ENCODE results near the gene BCL2. TPM values are rescaled to one million over a fixed set of nuclear protein-coding genes. Genes with fewer than 3 reads are reported as not detected.

The BCL2 gene
- total and polyA plus RNA-seq, 4 donors, result 2.6 to 25.4 (median 14.0) TPM

DNA sequence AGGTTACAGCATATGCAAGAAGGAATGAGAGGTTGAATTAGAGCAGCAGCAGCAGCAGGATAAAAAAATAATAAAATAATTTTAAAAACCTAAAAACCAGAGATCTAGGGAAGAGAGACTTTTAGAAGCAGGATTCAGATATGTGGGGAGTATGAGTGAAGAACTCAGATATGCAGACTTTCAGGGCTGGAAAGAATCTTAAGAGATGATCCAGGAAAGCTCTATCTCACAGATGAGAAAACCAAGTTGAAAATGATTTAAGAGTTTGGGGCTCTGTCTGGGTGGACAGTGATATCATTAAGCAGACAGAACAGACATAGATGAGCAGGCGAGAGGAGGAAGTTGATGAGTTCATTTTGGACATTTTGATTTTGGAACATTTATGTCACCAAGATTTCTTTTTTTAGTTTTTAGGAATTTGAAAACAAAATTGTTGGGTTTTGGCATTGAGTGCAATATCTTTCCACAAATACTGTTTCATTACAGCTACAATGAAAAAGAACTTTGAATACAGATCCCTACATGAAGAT is 31.8 kb downstream of the BCL2 start:
- Histone ChIP-seq H3K27ac (ENCODE audit: low read depth in 1 of 2, low read length in 2 of 2) (no peak overlapping the region), H3K27me3 (ENCODE audit: control insufficient read depth in 1 of 2, insufficient read depth in 2 of 2, low read length in 1 of 2) (no peaks in the 10 kb centered on the region), H3K4me1 (ENCODE audit: control insufficient read depth in 1 of 2, insufficient read depth in 2 of 2, low read length in 2 of 2) (peaks cover 5 to 11% of the 10 kb centered on the region in 2 donors), H3K9me3 (ENCODE audit: control insufficient read depth, low read length) (no peaks in the 10 kb centered on the region), H3K36me3 (ENCODE audit: control insufficient read depth in 1 of 2, insufficient read depth in 2 of 2, low read length in 1 of 2) (no peaks in the 10 kb centered on the region), H3K4me3 (ENCODE audit: low read length in 2 of 2) (no peak overlapping the region)
- DNase-seq (no peak), ATAC-seq (ENCODE audit: low FRiP score) (no peak)
- 11 to 13% methylated on average over 1 of the region's 1 CpG for WGBS, 2 donors
- intact Hi-C loops (cut with DNase I), result no loop called here

DNA sequence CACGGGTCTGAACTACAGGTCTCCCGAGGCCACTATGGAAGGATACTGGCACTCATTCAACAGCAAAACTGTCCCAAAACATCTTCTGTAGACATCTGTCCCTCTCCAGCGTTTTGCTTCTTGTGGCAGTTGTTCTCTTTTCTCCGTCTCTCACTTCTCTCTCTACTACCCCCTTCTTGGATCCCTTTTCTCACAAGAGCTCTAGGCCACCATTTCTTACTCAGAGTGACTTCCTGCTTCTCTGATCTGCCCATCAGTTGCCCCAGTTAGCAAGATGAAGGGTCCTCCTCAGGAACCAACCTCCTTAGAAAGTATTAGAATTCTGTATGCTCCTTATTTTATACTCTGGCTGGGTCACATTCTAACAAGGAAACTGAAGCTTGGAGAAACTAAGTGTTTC is 32.6 kb downstream of the BCL2 start:
- H3K4me1 ChIP-seq (ENCODE audit: control insufficient read depth in 1 of 2, insufficient read depth in 2 of 2, low read length in 2 of 2), result peaks cover 5 to 11% of the 10 kb centered on the region in 2 donors
- no peak overlapping the region for H3K4me3 ChIP-seq (ENCODE audit: low read length in 2 of 2)
- no peak overlapping the region for H3K27ac ChIP-seq (ENCODE audit: low read depth in 1 of 2, low read length in 2 of 2)
- no peaks in the 10 kb centered on the region for H3K9me3 ChIP-seq (ENCODE audit: control insufficient read depth, low read length)
- no peaks in the 10 kb centered on the region for H3K36me3 ChIP-seq (ENCODE audit: control insufficient read depth in 1 of 2, insufficient read depth in 2 of 2, low read length in 1 of 2)
- ATAC-seq (ENCODE audit: low FRiP score), result no peak
- DNase-seq, result no peak
- 82 to 85% methylated on average over 4 of the region's 4 CpGs for WGBS, 2 donors
- intact Hi-C loops (cut with DNase I), result no loop called here
- no peaks in the 10 kb centered on the region for H3K27me3 ChIP-seq (ENCODE audit: control insufficient read depth in 1 of 2, insufficient read depth in 2 of 2, low read length in 1 of 2)

DNA sequence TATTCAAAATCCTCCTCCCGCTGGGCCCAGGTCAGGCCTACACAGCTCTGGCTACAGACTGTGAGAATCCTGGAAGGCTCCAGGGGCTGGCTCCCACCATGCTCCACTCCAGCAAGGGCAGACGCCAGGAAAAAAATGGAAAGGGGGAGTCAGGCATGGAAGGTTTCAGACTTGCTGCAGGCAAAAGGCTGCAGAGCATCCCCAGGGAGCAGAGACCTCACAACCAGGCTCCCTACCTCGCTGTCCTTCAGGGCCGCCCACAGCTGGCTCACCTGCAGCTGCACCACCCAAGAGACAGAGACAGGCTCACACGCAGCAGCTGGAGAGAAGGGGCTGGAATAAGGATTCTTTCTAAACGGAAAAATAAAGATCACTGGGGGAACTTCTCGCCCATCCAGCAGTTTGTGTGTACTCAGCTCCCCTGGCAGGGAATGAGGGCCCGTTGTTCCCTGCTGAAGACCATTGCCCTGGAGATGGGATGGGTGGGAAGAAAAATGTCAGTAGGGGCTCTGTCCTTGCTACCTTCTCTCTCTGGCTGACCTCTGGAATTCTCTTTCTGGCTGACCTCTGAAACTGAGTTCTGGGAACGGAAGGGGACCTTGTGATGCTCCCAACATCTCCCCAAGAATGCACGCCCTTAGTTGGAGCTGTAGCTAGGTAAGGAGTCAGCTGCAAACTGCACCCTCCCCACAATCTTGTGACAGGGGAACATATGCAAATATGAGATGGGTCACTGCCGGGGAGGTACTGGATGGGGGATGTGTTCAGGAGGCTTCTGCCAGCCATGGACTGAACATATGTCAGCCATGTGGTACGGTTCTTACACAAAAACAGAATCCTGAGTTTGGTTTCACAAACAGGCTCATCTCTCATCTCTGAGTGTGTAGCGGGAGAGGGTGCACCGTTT is 34.5 kb downstream of the BCL2 start:
- intact Hi-C loops (cut with DNase I), result no loop called here
- Histone ChIP-seq H3K27me3 (ENCODE audit: control insufficient read depth in 1 of 2, insufficient read depth in 2 of 2, low read length in 1 of 2) (no peaks in the 10 kb centered on the region), H3K27ac (ENCODE audit: low read depth in 1 of 2, low read length in 2 of 2) (peak overlapping the region in 1 of 2 donors; percentile 2), H3K4me3 (ENCODE audit: low read length in 2 of 2) (no peak overlapping the region), H3K9me3 (ENCODE audit: control insufficient read depth, low read length) (no peaks in the 10 kb centered on the region), H3K4me1 (ENCODE audit: control insufficient read depth in 1 of 2, insufficient read depth in 2 of 2, low read length in 2 of 2) (peaks cover 0 to 5% of the 10 kb centered on the region in 2 donors), H3K36me3 (ENCODE audit: control insufficient read depth in 1 of 2, insufficient read depth in 2 of 2, low read length in 1 of 2) (no peaks in the 10 kb centered on the region)
- 70 to 79% methylated on average over 14 of the region's 14 CpGs for WGBS, 2 donors
- no peak for DNase-seq
- peak; percentile 31 for ATAC-seq (ENCODE audit: low FRiP score)

DNA sequence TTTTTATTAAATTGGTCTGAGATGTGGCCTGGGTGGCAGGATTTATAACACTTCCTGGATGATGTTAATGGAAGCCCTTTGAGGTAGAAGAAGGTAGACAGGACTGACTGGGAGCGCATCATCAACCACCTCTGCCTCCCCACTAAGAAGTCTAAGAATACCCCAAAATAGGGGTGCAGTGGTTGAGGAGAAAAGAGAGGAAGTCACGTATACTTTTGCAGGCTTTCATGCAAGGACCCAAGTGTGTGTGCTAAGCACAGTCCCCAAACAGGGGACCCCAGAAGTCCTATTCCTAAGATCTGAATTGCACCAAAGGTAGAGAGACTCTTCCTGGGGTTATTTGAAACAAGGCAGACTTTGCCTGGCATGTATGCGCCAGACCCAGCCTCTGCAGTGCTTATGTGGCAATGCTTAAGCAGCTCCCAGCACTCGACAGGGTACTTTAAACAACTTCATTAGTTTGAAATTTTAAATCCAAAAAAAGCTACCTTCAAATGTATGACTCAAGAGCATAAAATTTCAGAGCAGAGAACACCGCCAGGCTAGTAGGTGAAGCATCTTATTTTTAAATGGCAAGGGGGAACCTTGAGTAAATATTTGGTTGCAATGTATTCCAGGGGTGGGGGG is 35.3 kb downstream of the BCL2 start:
- intact Hi-C loops (cut with DNase I), result no loop called here
- 52 to 57% methylated on average over 5 of the region's 5 CpGs for WGBS, 2 donors
- Histone ChIP-seq H3K4me3 (ENCODE audit: low read length in 2 of 2) (no peak overlapping the region), H3K27ac (ENCODE audit: low read depth in 1 of 2, low read length in 2 of 2) (peak overlapping the region in 1 of 2 donors; percentile 30), H3K4me1 (ENCODE audit: control insufficient read depth in 1 of 2, insufficient read depth in 2 of 2, low read length in 2 of 2) (peaks cover 0 to 5% of the 10 kb centered on the region in 2 donors), H3K36me3 (ENCODE audit: control insufficient read depth in 1 of 2, insufficient read depth in 2 of 2, low read length in 1 of 2) (no peaks in the 10 kb centered on the region), H3K9me3 (ENCODE audit: control insufficient read depth, low read length) (no peaks in the 10 kb centered on the region), H3K27me3 (ENCODE audit: control insufficient read depth in 1 of 2, insufficient read depth in 2 of 2, low read length in 1 of 2) (no peaks in the 10 kb centered on the region)
- DNase-seq, result no peak
- no peak for ATAC-seq (ENCODE audit: low FRiP score)

DNA sequence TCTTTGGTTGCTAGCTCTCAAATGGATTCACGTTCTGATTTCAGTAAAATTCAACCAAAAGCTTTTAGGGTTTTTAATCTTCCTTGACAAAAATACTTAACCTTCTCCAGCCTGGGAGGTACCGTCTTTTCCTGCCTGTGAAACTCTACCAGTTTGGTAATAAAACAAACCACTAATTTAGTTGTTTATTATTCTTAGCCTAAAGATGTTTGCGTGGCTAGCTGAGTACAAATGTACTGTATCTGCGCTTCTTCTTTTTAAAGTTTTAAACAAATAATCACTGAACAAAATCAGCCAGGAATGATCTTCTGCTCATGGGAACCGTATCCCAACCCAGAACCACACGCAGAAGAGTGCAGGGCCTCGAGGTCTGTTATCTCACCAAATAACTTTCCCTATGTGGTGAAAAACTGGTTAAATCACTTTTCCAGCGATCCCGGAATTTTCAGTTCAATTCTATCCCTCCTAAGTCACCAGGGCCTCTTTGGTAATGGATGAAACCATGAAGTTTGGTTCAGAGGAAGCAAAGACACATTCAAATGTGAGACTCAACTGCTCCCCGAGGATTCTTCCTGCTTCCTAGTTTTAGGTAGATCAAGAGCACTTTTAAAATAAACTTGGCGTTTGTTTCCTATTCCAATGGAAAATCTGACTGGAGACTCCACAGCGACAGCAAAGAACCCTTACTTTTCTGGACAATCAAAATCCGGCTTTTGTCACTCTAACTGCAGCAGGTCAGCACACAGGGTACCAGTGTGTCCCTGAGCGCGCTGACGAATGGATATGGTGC is 36.1 kb downstream of the BCL2 start:
- H3K4me1 ChIP-seq (ENCODE audit: control insufficient read depth in 1 of 2, insufficient read depth in 2 of 2, low read length in 2 of 2), result peaks cover 0 to 5% of the 10 kb centered on the region in 2 donors
- no peak for DNase-seq
- H3K36me3 ChIP-seq (ENCODE audit: control insufficient read depth in 1 of 2, insufficient read depth in 2 of 2, low read length in 1 of 2), result no peaks in the 10 kb centered on the region
- H3K9me3 ChIP-seq (ENCODE audit: control insufficient read depth, low read length), result no peaks in the 10 kb centered on the region
- intact Hi-C loops (cut with DNase I), result no loop called here
- H3K27me3 ChIP-seq (ENCODE audit: control insufficient read depth in 1 of 2, insufficient read depth in 2 of 2, low read length in 1 of 2), result no peaks in the 10 kb centered on the region
- 89 to 91% methylated on average over 16 of the region's 16 CpGs for WGBS, 2 donors
- ATAC-seq (ENCODE audit: low FRiP score), result no peak
- no peak overlapping the region for H3K4me3 ChIP-seq (ENCODE audit: low read length in 2 of 2)
- peak overlapping the region in 1 of 2 donors; percentile 30 for H3K27ac ChIP-seq (ENCODE audit: low read depth in 1 of 2, low read length in 2 of 2)

DNA sequence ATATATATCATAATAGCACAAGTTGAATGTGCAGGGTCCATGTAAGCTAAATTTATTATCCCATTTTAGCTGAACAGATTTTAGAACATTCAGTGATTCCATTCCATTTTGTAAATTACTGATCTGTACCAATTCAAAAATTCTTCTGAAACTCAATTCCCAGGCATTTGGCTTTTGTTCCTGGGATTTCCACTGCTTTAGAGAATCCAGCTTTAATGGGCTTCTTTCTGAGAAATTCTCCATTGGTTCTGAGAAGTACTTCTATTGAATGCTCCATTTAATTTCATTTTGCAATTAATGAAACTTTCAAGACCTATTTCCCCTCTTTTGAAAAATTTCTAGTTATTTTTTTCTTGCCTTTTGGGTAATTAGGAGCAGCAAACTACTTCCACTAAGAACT is 36.8 kb downstream of the BCL2 start:
- no peaks in the 10 kb centered on the region for H3K27me3 ChIP-seq (ENCODE audit: control insufficient read depth in 1 of 2, insufficient read depth in 2 of 2, low read length in 1 of 2)
- intact Hi-C loops (cut with DNase I), result no loop called here
- no peak for DNase-seq
- peaks cover 0 to 3% of the 10 kb centered on the region in 2 donors for H3K4me1 ChIP-seq (ENCODE audit: control insufficient read depth in 1 of 2, insufficient read depth in 2 of 2, low read length in 2 of 2)
- H3K9me3 ChIP-seq (ENCODE audit: control insufficient read depth, low read length), result no peaks in the 10 kb centered on the region
- H3K36me3 ChIP-seq (ENCODE audit: control insufficient read depth in 1 of 2, insufficient read depth in 2 of 2, low read length in 1 of 2), result no peaks in the 10 kb centered on the region
- ATAC-seq (ENCODE audit: low FRiP score), result no peak
- no peak overlapping the region for H3K27ac ChIP-seq (ENCODE audit: low read depth in 1 of 2, low read length in 2 of 2)
- H3K4me3 ChIP-seq (ENCODE audit: low read length in 2 of 2), result no peak overlapping the region

DNA sequence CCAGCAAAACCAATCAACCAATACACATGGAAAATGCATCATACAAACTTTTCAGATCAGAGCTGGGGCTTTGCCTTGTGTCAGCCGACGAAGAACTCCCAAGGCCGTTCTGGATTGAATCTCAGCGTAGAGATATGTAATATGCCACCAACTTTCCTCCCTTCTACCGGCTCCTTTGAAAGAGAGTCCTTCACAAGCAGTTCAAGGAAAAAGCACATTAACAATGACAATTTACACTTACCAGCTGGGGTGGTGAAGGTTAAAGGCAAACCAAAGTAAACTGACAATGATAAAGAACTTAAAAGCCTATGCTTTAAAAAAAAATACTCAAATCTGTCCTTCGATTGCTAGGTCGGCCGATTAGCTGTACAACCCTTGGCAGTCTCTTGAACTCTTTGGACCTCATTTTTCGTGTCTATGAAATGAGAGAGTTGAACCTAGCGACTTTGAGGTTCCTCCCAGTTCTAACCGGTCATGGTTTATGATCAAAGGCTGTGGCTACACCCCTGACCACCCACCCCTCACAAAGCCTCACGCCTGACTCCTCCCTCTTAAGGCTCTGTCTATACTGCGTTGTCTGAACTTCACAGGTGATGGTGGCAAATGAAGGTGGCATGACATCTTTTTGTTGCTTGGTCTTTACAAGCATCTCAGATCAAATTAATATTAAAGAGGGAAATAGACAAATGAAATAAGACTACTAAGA is 46.2 kb downstream of the BCL2 start:
- H3K4me1 ChIP-seq (ENCODE audit: control insufficient read depth in 1 of 2, insufficient read depth in 2 of 2, low read length in 2 of 2), result no peaks in the 10 kb centered on the region
- H3K36me3 ChIP-seq (ENCODE audit: control insufficient read depth in 1 of 2, insufficient read depth in 2 of 2, low read length in 1 of 2), result no peaks in the 10 kb centered on the region
- no peaks in the 10 kb centered on the region for H3K27me3 ChIP-seq (ENCODE audit: control insufficient read depth in 1 of 2, insufficient read depth in 2 of 2, low read length in 1 of 2)
- DNase-seq (no peak), ATAC-seq (ENCODE audit: low FRiP score) (no peak)
- intact Hi-C loops (cut with DNase I), result no loop called here
- H3K4me3 ChIP-seq (ENCODE audit: low read length in 2 of 2), result no peak overlapping the region
- 91 to 93% methylated on average over 13 of the region's 13 CpGs for WGBS, 2 donors
- no peaks in the 10 kb centered on the region for H3K9me3 ChIP-seq (ENCODE audit: control insufficient read depth, low read length)
- no peak overlapping the region for H3K27ac ChIP-seq (ENCODE audit: low read depth in 1 of 2, low read length in 2 of 2)

DNA sequence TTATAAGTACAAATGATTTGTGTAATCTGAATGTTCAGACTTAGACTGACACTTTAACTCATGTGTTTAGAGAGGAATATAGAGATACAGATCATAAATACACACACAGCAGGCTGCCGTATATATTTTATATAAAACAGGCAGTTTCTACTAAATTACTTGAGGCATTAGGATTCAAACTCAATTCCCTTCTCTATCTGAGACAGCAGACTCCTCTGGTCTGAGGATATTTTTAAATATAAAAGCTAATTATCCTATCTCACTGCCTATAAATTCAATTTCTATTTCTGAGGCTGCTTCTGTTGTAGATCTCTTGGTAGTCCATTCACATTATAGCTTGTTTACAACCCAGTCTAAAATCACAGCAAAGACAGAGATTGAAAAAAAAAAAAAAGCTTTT is 46.9 kb downstream of the BCL2 start:
- no peak overlapping the region for H3K27ac ChIP-seq (ENCODE audit: low read depth in 1 of 2, low read length in 2 of 2)
- intact Hi-C loops (cut with DNase I), result no loop called here
- no peak for ATAC-seq (ENCODE audit: low FRiP score)

More for the DNA sequence above, 46.9 kb downstream of the BCL2 start:
- Histone ChIP-seq H3K27me3 (ENCODE audit: control insufficient read depth in 1 of 2, insufficient read depth in 2 of 2, low read length in 1 of 2) (no peaks in the 10 kb centered on the region), H3K9me3 (ENCODE audit: control insufficient read depth, low read length) (no peaks in the 10 kb centered on the region), H3K36me3 (ENCODE audit: control insufficient read depth in 1 of 2, insufficient read depth in 2 of 2, low read length in 1 of 2) (no peaks in the 10 kb centered on the region), H3K4me3 (ENCODE audit: low read length in 2 of 2) (no peak overlapping the region), H3K4me1 (ENCODE audit: control insufficient read depth in 1 of 2, insufficient read depth in 2 of 2, low read length in 2 of 2) (no peaks in the 10 kb centered on the region)
- WGBS, 2 donors, result 89 to 95% methylated on average over 1 of the region's 1 CpG
- DNase-seq, result no peak

Measured in aorta (tissue), 5 donors.